GM21447 (cell line): ENCODE results near the gene CACNG4.
"Not testable (repeated sequence)": the region's sequence is repeated elsewhere in the genome, so short reads cannot be mapped to it uniquely, and the experiment has no call there.

Experiments used
- ATAC-seq: cut with Tn5 transposase; IDR thresholded peaks from one replicate; pipeline ENCODE4 v1.9.1; 2021; ENCODE audit not compliant: unreplicated experiment

CACNG4 gene

DNA sequence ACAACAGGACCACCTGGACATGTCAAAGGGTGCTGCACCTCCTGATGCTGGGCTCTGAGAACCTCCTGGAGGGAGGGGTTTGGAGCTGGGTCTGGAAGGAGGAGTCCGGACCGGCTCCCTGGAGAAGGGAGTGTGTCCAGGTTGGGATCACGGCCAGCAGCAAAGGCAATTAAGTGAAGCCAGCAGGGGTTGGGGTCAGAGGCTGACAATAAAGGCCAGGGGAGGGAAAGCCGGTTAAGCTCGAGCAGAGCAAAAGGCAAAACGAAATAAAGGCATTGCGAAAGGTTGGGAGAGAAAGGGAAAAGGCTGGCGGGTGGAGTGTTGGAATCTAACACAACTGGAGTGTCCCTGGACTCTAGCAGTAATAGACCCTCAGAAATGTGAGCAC lies 992 bp upstream of the CACNG4 start:
- no peak for ATAC-seq

DNA sequence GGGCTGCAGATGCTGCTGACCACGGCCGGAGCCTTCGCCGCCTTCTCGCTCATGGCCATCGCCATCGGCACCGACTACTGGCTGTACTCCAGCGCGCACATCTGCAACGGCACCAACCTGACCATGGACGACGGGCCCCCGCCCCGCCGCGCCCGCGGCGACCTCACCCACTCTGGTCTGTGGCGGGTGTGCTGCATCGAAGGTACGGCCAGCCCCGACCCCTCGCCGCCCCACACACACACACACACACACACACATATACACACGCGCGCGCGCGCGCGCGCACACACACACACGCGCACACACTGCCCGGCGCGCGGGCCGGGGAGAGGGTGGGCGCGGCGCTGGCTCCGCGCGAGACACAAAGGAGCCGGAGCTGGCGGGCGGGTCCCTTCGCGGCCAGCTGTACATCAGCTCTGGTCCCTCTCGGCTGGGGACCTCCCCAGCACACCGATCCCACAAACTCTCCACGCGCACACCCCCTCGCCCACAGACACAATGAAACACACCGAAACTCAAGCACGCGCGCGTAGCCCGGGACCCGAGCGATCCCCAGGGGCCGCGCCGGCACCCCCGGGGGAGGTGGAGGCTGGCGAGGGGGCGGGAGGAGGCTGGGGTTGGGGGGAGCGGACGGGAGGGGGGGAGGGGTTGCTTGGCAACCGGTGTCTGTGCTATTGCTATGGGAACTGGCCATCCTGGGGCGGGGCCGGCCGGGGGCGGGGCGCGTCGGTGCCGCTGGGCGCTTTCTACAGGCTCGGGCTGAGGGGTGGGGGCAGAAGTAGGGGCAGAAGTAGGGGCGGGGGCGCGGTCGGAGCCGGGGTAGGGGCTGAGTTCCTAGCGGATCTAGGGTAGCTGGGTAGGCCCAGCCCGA lies 658 bp downstream of the CACNG4 start:
- ATAC-seq, result no peak

- ATAC-seq, result no peak
These were observed 1.3 kb downstream of the CACNG4 start for GRCh38 chr17:66965801-66966262.

DNA sequence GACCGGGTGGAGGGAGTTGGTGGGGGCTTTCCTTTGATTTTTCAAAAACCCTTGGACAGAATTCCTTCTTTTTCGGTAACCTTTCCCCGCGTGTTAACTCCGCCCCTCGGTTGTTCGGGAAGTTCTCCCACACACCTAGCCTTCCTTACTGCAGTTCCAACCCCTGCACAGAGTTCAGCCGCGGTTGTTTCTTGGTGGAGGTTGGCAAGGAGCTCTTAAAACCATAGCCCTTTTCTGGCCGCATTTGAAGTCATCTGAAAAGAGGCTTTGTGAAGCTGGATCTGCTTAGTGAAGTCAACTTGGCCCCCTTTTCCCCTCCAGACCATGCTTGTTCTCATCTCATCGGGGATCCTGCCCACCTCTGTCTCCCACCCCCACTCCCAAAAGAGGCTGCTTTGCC lies 1.8 kb downstream of the CACNG4 start:
- no peak for ATAC-seq

DNA sequence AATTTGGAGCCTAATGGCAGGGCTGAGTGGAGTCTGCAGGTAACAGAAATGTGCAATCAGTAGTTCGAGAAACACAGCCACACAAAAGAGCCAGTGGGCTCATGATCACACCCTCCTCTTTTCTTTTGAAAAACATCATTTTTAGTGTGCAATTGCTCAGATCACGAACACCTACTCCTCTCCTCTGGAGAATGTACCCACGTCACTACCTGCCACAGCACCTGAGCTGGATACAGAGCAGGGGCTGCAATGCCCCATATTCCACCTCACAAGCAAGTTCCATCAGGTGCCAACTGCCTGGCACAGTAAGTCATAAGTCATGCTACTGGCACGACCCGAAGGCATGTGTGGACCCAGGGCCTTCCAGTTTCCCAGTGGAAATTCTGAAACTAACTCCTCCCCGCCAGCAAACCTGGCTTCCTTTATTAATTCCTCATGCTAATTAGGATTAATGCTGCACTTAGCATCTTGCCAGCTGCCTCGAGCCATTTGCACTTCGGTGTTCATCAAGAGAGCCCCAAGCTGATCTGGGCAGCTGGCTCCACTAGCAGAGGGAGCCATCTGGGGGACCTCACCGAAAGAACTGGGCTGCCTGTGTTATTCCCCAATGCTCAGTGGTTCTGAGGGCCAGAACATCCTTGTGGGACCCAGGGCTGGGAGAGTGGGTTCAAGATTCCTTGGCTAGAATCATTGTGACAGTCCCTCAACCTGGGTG lies 2.4 kb downstream of the CACNG4 start:
- no peak for ATAC-seq

DNA sequence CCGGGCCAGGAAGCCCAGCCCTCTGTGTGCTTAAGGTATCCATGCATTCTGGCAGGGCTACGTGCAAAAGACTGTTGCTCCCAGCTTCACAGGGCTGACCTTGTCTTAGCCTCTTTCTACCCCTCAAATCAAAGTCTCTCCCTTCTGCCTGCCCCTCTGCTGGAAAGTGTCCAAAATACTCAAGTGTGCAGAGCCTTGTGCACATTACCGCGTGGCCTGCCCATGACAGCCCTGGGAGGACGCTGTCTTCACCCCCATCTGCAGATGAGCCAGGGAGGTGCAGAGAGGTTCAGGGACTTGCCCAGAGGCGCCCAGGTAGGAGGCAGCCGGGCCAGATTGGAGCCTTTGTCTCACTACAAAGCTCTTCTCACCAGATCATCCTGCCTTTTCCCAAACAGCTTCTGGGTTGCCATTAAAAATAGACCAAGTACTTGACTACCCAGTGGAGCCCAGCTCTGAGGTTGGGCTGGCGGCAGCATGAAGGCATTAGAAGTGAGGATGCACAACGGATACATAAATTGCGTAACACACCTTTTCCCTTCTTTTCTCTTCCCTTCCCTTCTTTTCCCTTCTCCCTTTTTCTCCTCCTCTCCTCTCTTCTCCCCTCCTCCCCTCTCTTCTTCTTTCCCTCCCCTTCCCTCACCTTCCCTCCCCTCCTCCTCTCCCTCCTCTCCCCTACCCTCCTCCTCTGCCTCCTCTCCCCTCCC lies 3.5 kb downstream of the CACNG4 start:
- no peak for ATAC-seq

DNA sequence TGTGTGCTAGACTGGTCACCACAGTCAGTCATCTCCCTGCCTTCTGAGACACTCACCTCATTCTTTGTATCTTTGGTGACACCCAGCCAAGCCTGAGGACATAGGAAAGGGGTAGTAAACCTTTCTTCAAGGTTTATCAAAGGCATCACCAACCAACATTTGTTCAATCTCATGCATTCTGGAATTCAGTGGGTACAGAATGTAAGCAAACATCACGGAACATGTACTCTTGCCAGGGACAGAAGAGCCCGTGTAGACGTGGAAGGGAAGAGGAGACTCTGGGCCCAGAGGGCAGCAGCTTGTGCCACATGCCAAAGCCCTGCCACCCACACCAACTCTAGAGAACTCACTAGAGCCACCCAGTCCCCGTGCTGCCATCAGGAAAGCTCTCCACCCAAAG lies 4.4 kb downstream of the CACNG4 start:
- ATAC-seq, result no peak

- no peak for ATAC-seq
These were observed 5.6 kb downstream of the CACNG4 start for GRCh38 chr17:66970140-66970539.

DNA sequence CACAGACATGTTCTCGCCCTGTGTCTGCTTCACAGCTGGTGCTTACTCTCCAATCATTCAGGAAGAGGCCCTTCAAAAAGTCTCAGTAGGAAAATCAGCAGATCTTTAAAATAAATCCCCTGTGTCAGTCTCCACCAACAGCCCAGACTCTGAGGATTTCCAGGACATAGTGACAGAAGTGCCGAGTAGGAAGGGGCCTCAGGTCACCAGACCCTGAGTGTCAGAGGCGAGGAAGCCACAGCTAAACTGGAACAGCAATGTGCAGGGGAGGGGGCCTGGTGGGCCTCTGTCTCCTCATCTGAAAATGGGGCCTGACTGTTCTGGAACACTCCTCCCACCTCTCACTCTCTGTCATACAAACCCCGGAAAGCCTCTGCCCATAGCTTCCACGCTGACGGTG lies 6.3 kb downstream of the CACNG4 start:
- no peak for ATAC-seq

DNA sequence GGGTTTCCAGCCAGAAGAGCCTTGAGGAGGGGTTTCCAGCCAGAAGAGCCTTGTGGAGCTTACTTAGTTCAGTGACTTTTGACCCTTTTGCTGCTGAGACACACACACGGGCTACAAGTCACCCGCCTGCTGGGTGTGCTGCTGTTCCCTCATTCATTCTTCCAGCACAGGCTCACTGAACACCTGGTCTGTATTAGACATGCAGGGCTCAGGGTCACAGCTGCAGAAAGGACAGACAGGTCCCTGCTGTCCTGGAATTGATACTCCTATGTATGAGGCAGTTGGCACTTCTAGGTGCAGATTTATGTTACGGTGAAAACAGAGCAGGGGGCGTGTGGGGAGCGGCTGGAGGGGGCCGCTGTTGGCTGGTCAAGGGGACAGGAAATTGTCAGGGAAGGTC lies 6.8 kb downstream of the CACNG4 start:
- no peak for ATAC-seq

DNA sequence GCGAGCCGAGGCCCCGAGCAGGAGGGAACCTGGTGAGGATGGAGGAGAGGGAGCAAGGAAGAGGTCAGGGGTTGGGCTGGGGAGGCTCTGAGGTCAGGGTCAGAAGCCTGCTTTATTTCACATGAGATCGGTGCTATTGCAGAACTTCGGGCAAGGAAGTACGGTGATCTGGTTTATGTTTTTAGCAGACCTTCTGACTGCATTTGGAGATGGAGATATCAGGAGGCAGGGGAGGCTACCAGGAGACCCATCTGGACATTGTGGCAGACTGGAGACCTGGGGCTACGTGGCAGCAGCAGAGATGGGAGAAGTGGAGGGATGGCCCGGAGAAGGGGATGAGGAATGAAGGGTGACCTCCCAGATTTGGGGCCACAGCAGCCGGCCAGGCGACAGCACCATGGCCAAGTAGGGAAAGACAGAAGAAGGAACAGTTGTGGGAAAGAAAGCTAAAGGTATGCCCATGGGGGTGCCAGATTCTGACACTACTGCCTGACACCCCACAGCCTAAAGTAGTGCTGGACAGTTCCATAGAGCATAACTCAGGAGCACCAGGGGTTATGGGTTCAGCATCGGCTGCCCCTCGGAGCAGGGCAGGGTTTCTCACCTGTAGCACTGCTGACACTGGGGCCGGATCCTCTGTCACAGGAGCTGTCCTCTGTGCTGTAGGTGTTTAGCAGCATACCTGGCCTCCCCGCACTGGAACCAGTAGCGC lies 7.4 kb downstream of the CACNG4 start:
- ATAC-seq, result no peak

DNA sequence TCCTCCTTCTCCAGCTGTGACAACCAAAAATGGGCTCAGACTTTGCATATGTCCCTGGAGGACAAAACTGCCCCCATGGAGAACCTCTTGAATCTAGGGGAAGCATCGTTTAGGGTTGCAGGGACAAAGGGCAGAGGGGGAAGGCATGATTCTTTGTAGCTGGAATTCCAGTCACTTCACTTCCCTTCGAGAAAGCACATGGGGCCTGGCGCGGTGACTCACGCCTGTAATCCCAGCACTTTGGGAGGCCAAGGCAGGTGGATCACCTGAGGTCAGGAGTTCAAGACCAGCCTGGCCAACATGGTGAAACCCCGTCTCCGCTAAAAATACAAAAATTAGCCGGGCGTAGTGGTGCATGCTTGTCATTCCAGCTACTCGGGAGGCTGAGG lies 7.9 kb downstream of the CACNG4 start:
- ATAC-seq, result not testable (repeated sequence)

DNA sequence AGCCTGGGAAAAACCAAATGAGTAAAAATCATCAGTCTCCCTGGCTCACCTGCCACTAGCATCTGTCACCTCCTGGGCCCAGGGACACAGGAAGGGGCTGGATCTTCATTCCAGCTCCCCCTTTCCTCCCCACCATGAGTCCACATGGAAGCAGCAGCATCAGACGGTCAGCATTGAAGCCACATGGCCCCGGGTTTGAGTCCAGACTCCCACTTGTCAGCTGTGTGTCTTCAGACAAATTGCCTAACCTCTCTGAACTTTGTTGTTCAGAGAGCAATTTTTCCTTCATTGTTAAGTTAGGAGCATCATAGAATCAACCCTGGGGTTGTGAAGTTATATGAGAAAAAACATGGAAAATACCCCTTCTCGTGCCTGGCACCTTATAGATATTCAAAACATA lies 10.7 kb downstream of the CACNG4 start:
- no peak for ATAC-seq

DNA sequence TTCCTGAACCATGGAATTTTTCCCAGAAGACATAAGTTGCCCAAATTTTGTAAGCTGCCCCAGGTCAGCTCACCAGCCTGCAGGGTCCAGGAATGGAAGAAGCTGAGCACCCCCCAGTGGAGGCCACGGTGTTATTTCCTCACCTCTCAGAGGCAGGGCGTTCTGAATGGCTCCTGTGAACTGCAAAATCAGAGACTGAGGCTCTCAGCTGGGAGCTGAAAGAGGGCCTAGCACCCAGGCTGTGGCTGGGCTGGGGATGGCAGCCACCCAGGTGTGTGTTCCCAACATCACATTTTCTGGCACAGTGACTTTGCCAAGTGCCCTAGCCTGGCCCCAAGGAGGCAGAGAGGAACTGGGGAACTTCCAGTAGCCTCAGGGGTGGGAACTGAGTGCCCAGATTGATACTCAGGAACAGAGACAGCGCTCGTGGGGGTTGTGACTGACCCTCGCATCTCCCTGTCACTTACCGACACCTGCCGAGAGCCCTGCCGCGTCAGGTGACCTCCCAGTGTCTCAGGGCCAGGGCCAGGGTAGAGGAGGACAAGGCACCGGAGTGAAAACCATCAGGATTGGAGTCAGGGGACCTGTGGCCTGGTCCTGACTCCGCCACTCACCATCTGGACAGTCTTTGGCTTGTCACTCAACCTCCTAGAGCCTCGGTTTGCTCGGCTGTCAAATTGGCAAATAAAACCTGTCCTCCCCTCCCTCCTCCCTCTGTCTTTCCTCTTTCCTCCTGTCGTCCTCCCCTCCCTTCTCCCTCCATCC lies 11.3 kb downstream of the CACNG4 start:
- no peak for ATAC-seq

- ATAC-seq, result no peak
These were observed 11.8 kb downstream of the CACNG4 start for GRCh38 chr17:66976379-66976663.

GRCh38 chr17:66976781-66977201 lies 12.3 kb downstream of the CACNG4 start:
- no peak for ATAC-seq

- ATAC-seq, result no peak
These were observed 14.1 kb downstream of the CACNG4 start for GRCh38 chr17:66978514-66979061.

- ATAC-seq, result no peak
These were observed 16.4 kb downstream of the CACNG4 start for GRCh38 chr17:66980896-66981295.

DNA sequence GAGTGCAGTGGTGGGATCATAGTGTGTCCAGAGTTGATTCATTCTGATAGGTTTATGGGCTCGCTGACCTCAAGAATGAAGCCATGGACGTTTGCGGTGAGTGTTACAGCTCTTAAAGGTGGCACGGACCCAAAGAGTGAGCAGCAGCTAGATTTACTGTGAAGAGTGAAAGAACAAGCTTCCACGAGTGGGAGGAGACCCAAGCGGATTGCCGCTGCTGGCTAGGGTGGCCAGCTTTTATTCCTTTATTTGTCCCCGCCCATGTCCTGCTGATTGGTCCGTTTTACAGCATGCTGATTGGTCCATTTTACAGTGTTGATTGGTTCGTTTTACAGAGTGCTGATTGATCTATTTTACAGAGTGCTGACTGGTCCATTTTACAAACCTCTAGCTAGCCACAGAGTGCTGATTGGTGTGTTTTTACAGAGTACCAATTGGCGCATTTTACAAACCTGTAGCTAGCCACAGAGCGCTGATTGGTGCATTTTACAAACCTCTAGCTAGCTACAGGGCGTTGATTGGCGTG lies 17.5 kb downstream of the CACNG4 start:
- ATAC-seq, result no peak

GRCh38 chr17:66983414-66984021 lies 19.0 kb downstream of the CACNG4 start:
- ATAC-seq, result no peak
